ENCODE measurements around the gene UNC13D.

- TF ChIP-seq POLR2AphosphoS5 (IDR thresholded peaks at IDR 0.05) = no peak
- no peak for TF ChIP-seq CTCF (IDR thresholded peaks at IDR 0.05)
- TF ChIP-seq POLR2A (IDR thresholded peaks at IDR 0.05) = no peak
- TF ChIP-seq EP300 (IDR thresholded peaks at IDR 0.05) = no peak
Measured at GRCh38 chr17:75843577-75844529, at the start of gene UNC13D.

Data from sigmoid colon (tissue), 4 donors.